Measurements from ENCODE around the gene SYS1.

GRCh38 chr20:45362804-45363610 is at the start of gene SYS1:
- TF ChIP-seq, protein P1, sequence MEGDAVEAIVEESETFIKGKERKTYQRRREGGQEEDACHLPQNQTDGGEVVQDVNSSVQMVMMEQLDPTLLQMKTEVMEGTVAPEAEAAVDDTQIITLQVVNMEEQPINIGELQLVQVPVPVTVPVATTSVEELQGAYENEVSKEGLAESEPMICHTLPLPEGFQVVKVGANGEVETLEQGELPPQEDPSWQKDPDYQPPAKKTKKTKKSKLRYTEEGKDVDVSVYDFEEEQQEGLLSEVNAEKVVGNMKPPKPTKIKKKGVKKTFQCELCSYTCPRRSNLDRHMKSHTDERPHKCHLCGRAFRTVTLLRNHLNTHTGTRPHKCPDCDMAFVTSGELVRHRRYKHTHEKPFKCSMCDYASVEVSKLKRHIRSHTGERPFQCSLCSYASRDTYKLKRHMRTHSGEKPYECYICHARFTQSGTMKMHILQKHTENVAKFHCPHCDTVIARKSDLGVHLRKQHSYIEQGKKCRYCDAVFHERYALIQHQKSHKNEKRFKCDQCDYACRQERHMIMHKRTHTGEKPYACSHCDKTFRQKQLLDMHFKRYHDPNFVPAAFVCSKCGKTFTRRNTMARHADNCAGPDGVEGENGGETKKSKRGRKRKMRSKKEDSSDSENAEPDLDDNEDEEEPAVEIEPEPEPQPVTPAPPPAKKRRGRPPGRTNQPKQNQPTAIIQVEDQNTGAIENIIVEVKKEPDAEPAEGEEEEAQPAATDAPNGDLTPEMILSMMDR (IDR thresholded peaks at IDR 0.05), result peak; percentile 88
- peak; percentile 72 for TF ChIP-seq SMC3 (IDR thresholded peaks at IDR 0.05; ENCODE audit: low read depth, low read length)
- TF ChIP-seq NFIC (IDR thresholded peaks at IDR 0.05; ENCODE audit: borderline replicate concordance), result no peak
- TF ChIP-seq SIN3A (IDR thresholded peaks at IDR 0.05; ENCODE audit: borderline replicate concordance, low read depth, low read length), result peak; percentile 62
- peak; percentile 87 for TF ChIP-seq RAD21 (IDR thresholded peaks at IDR 0.05; ENCODE audit: low read length)
- TF ChIP-seq TAF1 (IDR thresholded peaks at IDR 0.05; ENCODE audit: borderline replicate concordance, low read depth, low read length), result 0 out of 2 replicates have a peak, but pooled peaks have one; percentile 50
- TF ChIP-seq, protein P2, sequence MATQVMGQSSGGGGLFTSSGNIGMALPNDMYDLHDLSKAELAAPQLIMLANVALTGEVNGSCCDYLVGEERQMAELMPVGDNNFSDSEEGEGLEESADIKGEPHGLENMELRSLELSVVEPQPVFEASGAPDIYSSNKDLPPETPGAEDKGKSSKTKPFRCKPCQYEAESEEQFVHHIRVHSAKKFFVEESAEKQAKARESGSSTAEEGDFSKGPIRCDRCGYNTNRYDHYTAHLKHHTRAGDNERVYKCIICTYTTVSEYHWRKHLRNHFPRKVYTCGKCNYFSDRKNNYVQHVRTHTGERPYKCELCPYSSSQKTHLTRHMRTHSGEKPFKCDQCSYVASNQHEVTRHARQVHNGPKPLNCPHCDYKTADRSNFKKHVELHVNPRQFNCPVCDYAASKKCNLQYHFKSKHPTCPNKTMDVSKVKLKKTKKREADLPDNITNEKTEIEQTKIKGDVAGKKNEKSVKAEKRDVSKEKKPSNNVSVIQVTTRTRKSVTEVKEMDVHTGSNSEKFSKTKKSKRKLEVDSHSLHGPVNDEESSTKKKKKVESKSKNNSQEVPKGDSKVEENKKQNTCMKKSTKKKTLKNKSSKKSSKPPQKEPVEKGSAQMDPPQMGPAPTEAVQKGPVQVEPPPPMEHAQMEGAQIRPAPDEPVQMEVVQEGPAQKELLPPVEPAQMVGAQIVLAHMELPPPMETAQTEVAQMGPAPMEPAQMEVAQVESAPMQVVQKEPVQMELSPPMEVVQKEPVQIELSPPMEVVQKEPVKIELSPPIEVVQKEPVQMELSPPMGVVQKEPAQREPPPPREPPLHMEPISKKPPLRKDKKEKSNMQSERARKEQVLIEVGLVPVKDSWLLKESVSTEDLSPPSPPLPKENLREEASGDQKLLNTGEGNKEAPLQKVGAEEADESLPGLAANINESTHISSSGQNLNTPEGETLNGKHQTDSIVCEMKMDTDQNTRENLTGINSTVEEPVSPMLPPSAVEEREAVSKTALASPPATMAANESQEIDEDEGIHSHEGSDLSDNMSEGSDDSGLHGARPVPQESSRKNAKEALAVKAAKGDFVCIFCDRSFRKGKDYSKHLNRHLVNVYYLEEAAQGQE (IDR thresholded peaks at IDR 0.05; ENCODE audit: low read depth, low read length), result no peak
- TF ChIP-seq, protein P3, sequence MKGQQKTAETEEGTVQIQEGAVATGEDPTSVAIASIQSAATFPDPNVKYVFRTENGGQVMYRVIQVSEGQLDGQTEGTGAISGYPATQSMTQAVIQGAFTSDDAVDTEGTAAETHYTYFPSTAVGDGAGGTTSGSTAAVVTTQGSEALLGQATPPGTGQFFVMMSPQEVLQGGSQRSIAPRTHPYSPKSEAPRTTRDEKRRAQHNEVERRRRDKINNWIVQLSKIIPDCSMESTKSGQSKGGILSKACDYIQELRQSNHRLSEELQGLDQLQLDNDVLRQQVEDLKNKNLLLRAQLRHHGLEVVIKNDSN (IDR thresholded peaks at IDR 0.05; ENCODE audit: borderline replicate concordance, low read depth), result no peak
- TF ChIP-seq FOXJ3 (CRISPR knock-in tag; IDR thresholded peaks at IDR 0.05), result no peak
- TF ChIP-seq JUND (IDR thresholded peaks at IDR 0.05), result no peak
